Gastroesophageal sphincter (tissue), 3 donors: ENCODE results near the gene SHISAL1.

Experiments used
- CTCF ChIP-seq, 4 experiments: fragments of 200-600 bp in 2 of 4; fragments of 450-650 bp in 2 of 4; sonication (generic) in 1 of 4; IDR thresholded peaks; one replicate each; pipeline ENCODE4 v1.5.1; 2017 to 2019; ENCODE audit warnings: antibody characterized with exemption in 4 of 4, mild to moderate bottlenecking in 2 of 4, moderate library complexity in 2 of 4
- EP300 ChIP-seq: sonication (generic); formaldehyde crosslinking; IDR thresholded peaks from one replicate; pipeline ENCODE4 v1.6.1; 2017; ENCODE audit warnings: antibody characterized with exemption, mild to moderate bottlenecking
- POLR2A ChIP-seq, 2 donors: fragments of 450-650 bp; IDR thresholded peaks; one replicate each; pipeline ENCODE4 v1.6.1; 2017; ENCODE audit warnings: antibody characterized with exemption in 2 of 2, mild to moderate bottlenecking in 2 of 2, moderate library complexity in 1 of 2
- POLR2AphosphoS5 ChIP-seq: sonication (generic); formaldehyde crosslinking; IDR thresholded peaks from one replicate; pipeline ENCODE4 v1.6.1; 2017; ENCODE audit warnings: antibody characterized with exemption

DNA sequence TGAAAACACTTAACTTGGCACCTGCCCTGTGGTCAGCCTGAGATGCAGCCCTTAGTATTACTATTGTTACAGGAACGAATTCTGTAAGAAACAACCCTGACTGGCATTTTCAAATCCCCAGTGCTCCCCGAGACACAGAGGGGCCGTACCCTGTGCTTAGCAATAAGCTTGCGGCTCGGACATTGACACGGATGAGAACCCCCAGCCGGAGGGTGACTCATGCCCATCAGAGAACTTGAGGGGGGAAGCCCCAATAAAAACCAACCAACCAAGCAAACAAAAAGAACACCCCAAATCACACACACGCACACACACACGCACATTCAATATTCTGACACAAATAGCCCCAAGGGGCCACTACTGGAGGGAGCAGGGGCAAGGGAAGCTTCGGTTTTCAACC lies 63.8 kb downstream of the SHISAL1 start:
- TF ChIP-seq CTCF (IDR thresholded peaks at IDR 0.05) (no peak), POLR2A (IDR thresholded peaks at IDR 0.05) (no peak), EP300 (no peak), POLR2AphosphoS5 (no peak)
